OCI-LY7 (cell line): ENCODE results near the gene PICALM. TPM values are rescaled to one million over a fixed set of nuclear protein-coding genes. Genes with fewer than 3 reads are reported as not detected.

Experiments used
- BruUV-seq: library from RNA; stranded (reverse); fragments of 400-500 nt; replicated peaks from 2 replicates; lab custom pipeline; 2021; lab: Mats Ljungman, UMichigan
- CTCF ChIA-PET: fragments of 300-600 bp; sonication (Branson Sonifier 250); formaldehyde crosslinking; loops from one replicate; lab custom pipeline; 2022; ENCODE audit warnings: antibody characterized with exemption; ENCODE audit not compliant: unreplicated experiment; lab: Charles Lee
- POLR2A ChIA-PET: fragments of 300-600 bp; sonication (Branson Sonifier 250); formaldehyde crosslinking; loops from one replicate; lab custom pipeline; 2022; ENCODE audit warnings: antibody characterized with exemption; lab: Charles Lee
- DNase-seq: peaks from one replicate; pipeline ENCODE4 v3.0.0-alpha.2; 2015; ENCODE audit warnings: low spot score
- H2AFZ ChIP-seq: fragments of 200-600 bp; sonication (generic), shearing (Covaris generic); 2 replicates; pipeline ENCODE4 v1.6.1; 2014; ENCODE audit warnings: mild to moderate bottlenecking, antibody characterized with exemption, low read length, moderate library complexity
- H3K27ac ChIP-seq: fragments of 200-600 bp; sonication (generic); 2 replicates; pipeline ENCODE4 v1.5.1; 2014; ENCODE audit warnings: mixed run types, low read depth, mild to moderate bottlenecking, moderate library complexity, low read length, inconsistent platforms; ENCODE audit not compliant: poor library complexity, severe bottlenecking
- H3K36me3 ChIP-seq: fragments of 200-600 bp; sonication (generic); 2 replicates; pipeline ENCODE4 v1.6.1; 2014; ENCODE audit warnings: mild to moderate bottlenecking, antibody characterized with exemption, low read length, moderate library complexity, mixed read lengths; ENCODE audit not compliant: insufficient read depth
- H3K4me1 ChIP-seq: fragments of 200-600 bp; sonication (generic); 2 replicates; pipeline ENCODE4 v1.5.1; 2014; ENCODE audit warnings: mild to moderate bottlenecking, low read length; ENCODE audit not compliant: insufficient read depth, poor library complexity, severe bottlenecking
- H3K4me2 ChIP-seq: fragments of 200-600 bp; sonication (generic); 2 replicates; pipeline ENCODE4 v1.6.1; 2014; ENCODE audit warnings: mild to moderate bottlenecking, low read length
- H3K4me3 ChIP-seq: fragments of 200-600 bp; sonication (generic); 2 replicates; pipeline ENCODE4 v1.5.1; 2014; ENCODE audit warnings: mild to moderate bottlenecking, low read depth, low read length; ENCODE audit not compliant: poor library complexity, severe bottlenecking
- H3K79me2 ChIP-seq: fragments of 200-600 bp; sonication (generic); 2 replicates; pipeline ENCODE4 v1.6.1; 2016; ENCODE audit warnings: low read depth, mild to moderate bottlenecking, low read length, moderate library complexity, mixed read lengths; ENCODE audit not compliant: insufficient read depth
- H3K9me2 ChIP-seq: fragments of 200-600 bp; sonication (generic); 2 replicates; pipeline ENCODE4 v1.6.1; 2016; ENCODE audit warnings: mild to moderate bottlenecking, low read length, mixed read lengths; ENCODE audit not compliant: insufficient read depth
- H3K9me3 ChIP-seq: fragments of 200-600 bp; sonication (generic); 2 replicates; pipeline ENCODE4 v1.6.1; 2014; ENCODE audit warnings: mild to moderate bottlenecking, mixed run types, low read length, mixed read lengths
- H4K20me1 ChIP-seq: fragments of 200-600 bp; sonication (generic); 2 replicates; pipeline ENCODE4 v1.6.1; 2014; ENCODE audit warnings: mild to moderate bottlenecking, antibody characterized with exemption, low read length, moderate library complexity, mixed read lengths; ENCODE audit not compliant: insufficient read depth
- CTCF ChIP-seq: fragments of 200-600 bp; sonication (generic); conservative IDR thresholded peaks from 2 replicates; pipeline ENCODE4 v1.5.1; 2014; ENCODE audit warnings: mild to moderate bottlenecking, antibody characterized with exemption, low read length, moderate library complexity, mixed read lengths
- EZH2phosphoT487 ChIP-seq: fragments of 200-600 bp; sonication (generic); IDR thresholded peaks from 2 replicates; pipeline ENCODE4 v1.6.1; 2018; ENCODE audit warnings: low read depth, borderline replicate concordance, mild to moderate bottlenecking, mixed run types, antibody characterized with exemption, low read length, moderate library complexity, mixed read lengths
- intact Hi-C: fragments of 100-400 bp; cut with micrococcal nuclease; formaldehyde crosslinking; loops from one replicate; pipeline ENCODE4 v1.10.0; 2022; ENCODE audit not compliant: unreplicated experiment
- total RNA-seq, 2 experiments: library from RNA; depleted of rRNA in 1 of 2; stranded (reverse); fragments of >200 nt in 1 of 2; shearing (Covaris generic) in 1 of 2; gene quantifications; 2 replicates each; pipeline ENCODE4 v1.2.3, GENCODE V29; 2014 to 2022

Gene PICALM
- total RNA-seq, 2 experiments from 2014 or later = 77.9 to 108 TPM

- Histone ChIP-seq H4K20me1 (no peaks in the 10 kb centered on the region), H3K79me2 (no peaks in the 10 kb centered on the region), H3K27ac (no peak overlapping the region), H3K4me1 (no peaks in the 10 kb centered on the region), H3K4me3 (no peak overlapping the region), H3K9me2 (no peaks in the 10 kb centered on the region), H3K9me3 (no peaks in the 10 kb centered on the region), H2AFZ (no peak overlapping the region), H3K36me3 (no peaks in the 10 kb centered on the region), H3K4me2 (no peak overlapping the region)
- BruUV-seq = no TSS peak
- ChIA-PET POLR2A (interaction anchor here (0.7 to 1.3 kb wide), 2 partner anchors 17 to 563 kb away, joined by 3 to 4 read pairs; no protein-coding TSS in a partner anchor), CTCF (no interaction called here)
- TF ChIP-seq EZH2phosphoT487 (no peak), CTCF (no peak)
- DNase-seq = no peak
- intact Hi-C loops = loop anchor here (2.0 to 10.0 kb wide), 2 partner anchors 275 to 351 kb away; no protein-coding TSS in a partner anchor
These were observed 129.5 kb downstream of the PICALM start for GRCh38 chr11:85939099-85940015.

GRCh38 chr11:85937835-85938234 lies 131.0 kb downstream of the PICALM start:
- H3K27ac ChIP-seq = no peak overlapping the region
- ChIA-PET CTCF (no interaction called here), POLR2A (no interaction called here)
- H2AFZ ChIP-seq = no peak overlapping the region
- H3K9me2 ChIP-seq = no peaks in the 10 kb centered on the region
- H3K79me2 ChIP-seq = no peaks in the 10 kb centered on the region
- H3K4me3 ChIP-seq = no peak overlapping the region
- no peaks in the 10 kb centered on the region for H3K4me1 ChIP-seq
- intact Hi-C loops = no loop called here
- H3K4me2 ChIP-seq = no peak overlapping the region
- H4K20me1 ChIP-seq = no peaks in the 10 kb centered on the region
- no peak for TF ChIP-seq CTCF
- TF ChIP-seq EZH2phosphoT487 = no peak
- DNase-seq = no peak
- H3K9me3 ChIP-seq = no peaks in the 10 kb centered on the region
- no TSS peak for BruUV-seq
- H3K36me3 ChIP-seq = no peaks in the 10 kb centered on the region

GRCh38 chr11:85935751-85936150 lies 133.1 kb downstream of the PICALM start:
- H3K4me3 ChIP-seq = no peak overlapping the region
- H3K9me3 ChIP-seq = no peaks in the 10 kb centered on the region
- no peaks in the 10 kb centered on the region for H3K9me2 ChIP-seq
- POLR2A ChIA-PET = no interaction called here
- H4K20me1 ChIP-seq = no peaks in the 10 kb centered on the region
- CTCF ChIA-PET = no interaction called here
- no peak for DNase-seq
- BruUV-seq = no TSS peak
- H3K27ac ChIP-seq = no peak overlapping the region
- H3K4me1 ChIP-seq = no peaks in the 10 kb centered on the region
- no peak overlapping the region for H2AFZ ChIP-seq
- intact Hi-C loops = no loop called here
- TF ChIP-seq CTCF = no peak
- TF ChIP-seq EZH2phosphoT487 = no peak
- H3K36me3 ChIP-seq = no peaks in the 10 kb centered on the region
- no peak overlapping the region for H3K4me2 ChIP-seq
- no peaks in the 10 kb centered on the region for H3K79me2 ChIP-seq
